Measurements from ENCODE around the gene KCNG3. TPM values are rescaled to one million over a fixed set of nuclear protein-coding genes. Genes with fewer than 3 reads are reported as not detected.

The KCNG3 gene
- total and polyA plus RNA-seq, 2 experiments from 2014 or later = not detected

GRCh38 chr2:42414648-42415047, 79.1 kb downstream of the KCNG3 start:
- no peaks in the 10 kb centered on the region for H4K20me1 ChIP-seq (ENCODE audit: insufficient read depth)
- H3K4me1 ChIP-seq (ENCODE audit: insufficient read depth) = 0 out of 2 replicates have a peak, but pooled peaks cover 7% of the 10 kb centered on the region
- in situ Hi-C loops (cut with MboI) = no loop called here
- H3K27me3 ChIP-seq (replicated peaks; ENCODE audit: insufficient read depth) = peaks cover 4% of the 10 kb centered on the region; the same call in 1 of the 2 replicates
- no peak overlapping the region for H3K4me2 ChIP-seq (ENCODE audit: unreplicated experiment)
- H3F3A ChIP-seq (ENCODE audit: insufficient read depth) = no peaks in the 10 kb centered on the region
- no peaks in the 10 kb centered on the region for H3K9me2 ChIP-seq (ENCODE audit: insufficient read depth)
- H3K9ac ChIP-seq = no peak overlapping the region
- H3K36me3 ChIP-seq (ENCODE audit: low read depth) = no peaks in the 10 kb centered on the region
- no peaks in the 10 kb centered on the region for H3K79me2 ChIP-seq (ENCODE audit: insufficient read depth)
- TF ChIP-seq EZH2phosphoT487 (IDR thresholded peaks at IDR 0.05; ENCODE audit: insufficient read depth, low read depth) (no peak), EZH2 (IDR thresholded peaks at IDR 0.05; ENCODE audit: insufficient read depth, poor library complexity, severe bottlenecking) (no peak)
- H3K27ac ChIP-seq = no peak overlapping the region
- H3K4me3 ChIP-seq = no peak overlapping the region
- no peak for DNase-seq
- H3K9me3 ChIP-seq (ENCODE audit: low read depth) = peaks cover 4% of the 10 kb centered on the region
- no peak overlapping the region for H2AFZ ChIP-seq

- in situ Hi-C loops (cut with MboI) = no loop called here
- TF ChIP-seq EZH2 (IDR thresholded peaks at IDR 0.05; ENCODE audit: insufficient read depth, poor library complexity, severe bottlenecking) (no peak), EZH2phosphoT487 (IDR thresholded peaks at IDR 0.05; ENCODE audit: insufficient read depth, low read depth) (no peak)
- no peaks in the 10 kb centered on the region for H4K20me1 ChIP-seq (ENCODE audit: insufficient read depth)
Observed at GRCh38 chr2:42414158-42414557, 79.6 kb downstream of the KCNG3 start.

DNA sequence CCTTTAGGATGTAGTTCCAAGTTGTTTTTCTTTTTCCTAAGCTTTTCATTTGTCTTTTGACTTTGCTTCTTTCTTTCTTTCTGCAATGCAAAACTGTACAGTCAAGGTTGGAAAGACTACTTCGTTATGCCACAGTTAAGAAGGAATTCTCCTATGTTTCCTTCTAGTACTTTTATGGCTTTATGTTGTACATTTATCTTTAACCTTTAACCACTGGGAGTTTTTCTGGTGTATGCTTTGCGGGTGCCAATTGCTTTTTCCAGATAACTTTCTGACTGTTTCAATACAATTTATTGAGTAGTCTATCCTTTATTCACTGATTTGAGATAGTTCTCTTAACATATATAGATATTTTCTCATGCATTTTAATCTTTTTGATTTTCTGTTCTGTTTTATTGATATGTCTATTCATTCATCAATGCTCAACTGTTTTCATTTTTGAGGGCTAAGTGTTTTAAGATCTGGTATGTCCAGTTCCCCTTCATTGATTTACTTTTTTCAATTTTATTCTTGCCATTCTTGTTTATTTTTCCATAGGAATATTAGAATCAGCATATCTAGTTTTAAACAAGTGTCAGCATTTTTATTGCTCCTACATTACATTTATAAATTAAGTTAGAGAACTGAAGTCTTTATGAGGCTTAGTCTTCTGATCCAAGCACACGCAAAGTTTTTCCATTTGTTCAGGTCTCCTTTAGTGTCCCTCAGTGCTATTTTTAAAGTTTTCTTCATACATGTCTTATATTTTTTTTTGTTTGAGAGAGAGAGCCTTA, 82.9 kb downstream of the KCNG3 start:
- TF ChIP-seq EZH2 (IDR thresholded peaks at IDR 0.05; ENCODE audit: insufficient read depth, poor library complexity, severe bottlenecking) = no peak
- TF ChIP-seq EZH2phosphoT487 (IDR thresholded peaks at IDR 0.05; ENCODE audit: insufficient read depth, low read depth) = no peak
- Histone ChIP-seq H3K79me2 (ENCODE audit: insufficient read depth) (no peaks in the 10 kb centered on the region), H3K4me1 (ENCODE audit: insufficient read depth) (no peaks in the 10 kb centered on the region), H3K9me3 (ENCODE audit: low read depth) (peaks cover 4% of the 10 kb centered on the region), H3K4me3 (no peak overlapping the region), H3K4me2 (ENCODE audit: unreplicated experiment) (no peak overlapping the region), H2AFZ (no peak overlapping the region), H3K9ac (no peak overlapping the region), H3K9me2 (ENCODE audit: insufficient read depth) (no peaks in the 10 kb centered on the region), H3K36me3 (ENCODE audit: low read depth) (no peaks in the 10 kb centered on the region), H3K27ac (no peak overlapping the region), H4K20me1 (ENCODE audit: insufficient read depth) (no peaks in the 10 kb centered on the region), H3F3A (ENCODE audit: insufficient read depth) (no peaks in the 10 kb centered on the region), H3K27me3 (replicated peaks; ENCODE audit: insufficient read depth) (peaks cover 4% of the 10 kb centered on the region; the same call in 1 of the 2 replicates)
- no peak for DNase-seq
- in situ Hi-C loops (cut with MboI) = no loop called here
- 68 to 81% methylated on average over 3 of the region's 3 CpGs for WGBS, 2 experiments (ENCODE audit: low coverage in 1 of 2, low lambda C conversion rate in 2 of 2, missing lambda C conversion rate in 2 of 2)

More at GRCh38 chr2:42414158-42414557, 79.6 kb downstream of the KCNG3 start:
- no peak for DNase-seq
- Histone ChIP-seq H3K9me2 (ENCODE audit: insufficient read depth) (no peaks in the 10 kb centered on the region), H3K79me2 (ENCODE audit: insufficient read depth) (no peaks in the 10 kb centered on the region), H3K9me3 (ENCODE audit: low read depth) (peaks cover 4% of the 10 kb centered on the region), H3K9ac (no peak overlapping the region), H3K4me3 (no peak overlapping the region), H3K36me3 (ENCODE audit: low read depth) (no peaks in the 10 kb centered on the region), H3K4me2 (ENCODE audit: unreplicated experiment) (no peak overlapping the region), H3K27ac (no peak overlapping the region), H3K4me1 (ENCODE audit: insufficient read depth) (0 out of 2 replicates have a peak, but pooled peaks cover 7% of the 10 kb centered on the region), H2AFZ (no peak overlapping the region), H3K27me3 (replicated peaks; ENCODE audit: insufficient read depth) (peaks cover 4% of the 10 kb centered on the region; the same call in 1 of the 2 replicates), H3F3A (ENCODE audit: insufficient read depth) (no peaks in the 10 kb centered on the region)

DNA sequence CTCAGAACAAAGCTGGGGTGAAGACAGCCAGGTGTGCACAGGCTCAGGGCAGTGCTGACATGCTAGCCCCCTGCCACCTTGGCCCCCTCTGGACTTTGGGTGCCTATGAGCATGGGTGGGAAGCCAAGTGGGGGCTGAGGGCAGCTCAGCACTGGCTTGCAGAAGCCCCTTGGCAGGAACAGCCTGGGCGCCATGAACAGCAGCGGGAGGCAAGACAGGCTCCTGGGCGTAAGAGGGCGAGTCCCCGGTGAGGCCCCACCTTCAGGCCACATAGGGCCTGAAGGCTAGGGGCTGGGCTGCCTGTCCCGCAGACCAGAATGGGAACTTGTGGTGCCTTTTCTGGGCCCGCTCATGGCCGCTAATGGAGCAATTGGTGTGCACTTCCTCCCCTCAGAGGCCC, 85.8 kb downstream of the KCNG3 start:
- TF ChIP-seq EZH2phosphoT487 (IDR thresholded peaks at IDR 0.05; ENCODE audit: insufficient read depth, low read depth) (no peak), EZH2 (IDR thresholded peaks at IDR 0.05; ENCODE audit: insufficient read depth, poor library complexity, severe bottlenecking) (no peak)
- no peaks in the 10 kb centered on the region for H3F3A ChIP-seq (ENCODE audit: insufficient read depth)
- peaks cover 4% of the 10 kb centered on the region; the same call in 1 of the 2 replicates for H3K27me3 ChIP-seq (replicated peaks; ENCODE audit: insufficient read depth)
- H3K4me1 ChIP-seq (ENCODE audit: insufficient read depth) = no peaks in the 10 kb centered on the region
- H3K79me2 ChIP-seq (ENCODE audit: insufficient read depth) = no peaks in the 10 kb centered on the region
- no peaks in the 10 kb centered on the region for H3K36me3 ChIP-seq (ENCODE audit: low read depth)
- DNase-seq = no peak
- no peak overlapping the region for H3K27ac ChIP-seq
- in situ Hi-C loops (cut with MboI) = no loop called here
- H4K20me1 ChIP-seq (ENCODE audit: insufficient read depth) = no peaks in the 10 kb centered on the region
- no peak overlapping the region for H3K4me2 ChIP-seq (ENCODE audit: unreplicated experiment)
- WGBS, 2 experiments (ENCODE audit: low coverage in 1 of 2, low lambda C conversion rate in 2 of 2, missing lambda C conversion rate in 2 of 2) = 73 to 87% methylated on average over 8 of the region's 8 CpGs
- no peak overlapping the region for H2AFZ ChIP-seq
- H3K4me3 ChIP-seq = no peak overlapping the region
- no peaks in the 10 kb centered on the region for H3K9me2 ChIP-seq (ENCODE audit: insufficient read depth)
- H3K9ac ChIP-seq = no peak overlapping the region
- no peaks in the 10 kb centered on the region for H3K9me3 ChIP-seq (ENCODE audit: low read depth)

Measured in GM23248 (cell line).